GM18907 (cell line): ENCODE results near the gene CXorf38.

ENCODE experiments used
- ATAC-seq: cut with Tn5 transposase; IDR thresholded peaks from one replicate; pipeline ENCODE4 v1.9.1; 2021; ENCODE audit warnings: mild to moderate bottlenecking, moderate library complexity; ENCODE audit not compliant: unreplicated experiment

The CXorf38 gene, protein sequence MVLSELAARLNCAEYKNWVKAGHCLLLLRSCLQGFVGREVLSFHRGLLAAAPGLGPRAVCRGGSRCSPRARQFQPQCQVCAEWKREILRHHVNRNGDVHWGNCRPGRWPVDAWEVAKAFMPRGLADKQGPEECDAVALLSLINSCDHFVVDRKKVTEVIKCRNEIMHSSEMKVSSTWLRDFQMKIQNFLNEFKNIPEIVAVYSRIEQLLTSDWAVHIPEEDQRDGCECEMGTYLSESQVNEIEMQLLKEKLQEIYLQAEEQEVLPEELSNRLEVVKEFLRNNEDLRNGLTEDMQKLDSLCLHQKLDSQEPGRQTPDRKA

GRCh38 chrX:40647307-40648197 lies at the start of gene CXorf38:
TSS of gene CXorf38 (minus strand) at chrX:40647561. CDS start at chrX:40647520, 41 bp downstream.
- ATAC-seq = peak; percentile 73

GRCh38 chrX:40694802-40695201 lies 47.4 kb upstream of the CXorf38 start:
- no peak for ATAC-seq

DNA sequence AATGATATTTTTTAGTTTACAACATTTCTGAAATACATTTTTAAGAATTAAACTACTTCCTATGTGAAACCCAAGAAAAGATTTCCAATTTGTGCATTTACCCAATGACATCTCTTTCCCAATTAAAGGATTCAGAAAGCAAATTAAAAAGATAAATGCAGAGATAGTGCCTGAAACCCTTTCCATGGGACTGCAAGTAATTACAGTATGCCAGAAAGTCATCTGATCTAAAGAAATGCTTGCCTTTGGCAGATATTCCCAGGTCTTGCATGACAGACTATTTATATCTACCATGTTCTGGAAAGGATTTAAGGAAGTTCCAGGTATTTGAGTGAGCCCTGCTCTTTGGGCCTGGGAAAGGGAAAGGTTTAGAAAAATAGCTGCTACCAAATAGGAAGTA lies 41.6 kb upstream of the CXorf38 start:
- ATAC-seq = no peak

DNA sequence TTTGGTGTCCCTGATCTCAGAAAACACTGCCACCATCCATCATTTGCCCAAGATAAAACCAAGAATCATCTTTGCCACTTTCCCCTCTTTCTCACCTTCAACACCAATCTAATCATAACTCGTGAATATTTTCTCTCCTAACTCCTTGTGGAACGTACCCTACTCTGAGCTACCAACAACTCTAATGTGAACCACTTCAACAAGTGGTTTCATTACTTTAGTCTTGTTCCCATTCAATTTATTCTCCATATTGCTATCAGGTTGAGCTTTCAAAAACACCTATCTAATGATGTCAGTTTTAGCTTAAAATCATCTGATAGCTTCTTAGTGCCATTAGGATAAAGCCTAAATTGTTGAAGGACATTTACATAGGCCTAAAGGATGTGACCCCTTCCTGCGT lies 39.8 kb upstream of the CXorf38 start:
- no peak for ATAC-seq

- no peak for ATAC-seq
These were observed 38.1 kb upstream of the CXorf38 start for GRCh38 chrX:40685362-40685918.

DNA sequence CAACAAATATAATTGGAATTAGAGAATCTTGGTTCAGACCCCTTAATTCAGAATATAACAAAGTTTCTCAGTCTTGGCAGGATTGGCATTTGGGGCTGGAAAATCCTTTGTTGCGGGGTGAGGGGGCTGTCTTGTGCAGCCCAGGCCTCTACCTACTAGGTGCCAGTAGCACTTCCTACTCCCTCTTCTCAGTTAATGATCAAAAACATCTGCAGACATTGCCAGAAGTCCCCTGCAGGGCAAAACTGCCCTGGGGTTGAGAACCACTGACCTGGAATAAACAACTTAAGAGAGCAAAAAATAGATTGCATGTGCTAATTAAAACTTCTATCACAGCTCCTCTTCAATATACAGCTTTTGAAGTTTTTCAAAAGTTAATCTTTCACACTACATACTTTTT lies 36.7 kb upstream of the CXorf38 start:
- ATAC-seq = no peak

DNA sequence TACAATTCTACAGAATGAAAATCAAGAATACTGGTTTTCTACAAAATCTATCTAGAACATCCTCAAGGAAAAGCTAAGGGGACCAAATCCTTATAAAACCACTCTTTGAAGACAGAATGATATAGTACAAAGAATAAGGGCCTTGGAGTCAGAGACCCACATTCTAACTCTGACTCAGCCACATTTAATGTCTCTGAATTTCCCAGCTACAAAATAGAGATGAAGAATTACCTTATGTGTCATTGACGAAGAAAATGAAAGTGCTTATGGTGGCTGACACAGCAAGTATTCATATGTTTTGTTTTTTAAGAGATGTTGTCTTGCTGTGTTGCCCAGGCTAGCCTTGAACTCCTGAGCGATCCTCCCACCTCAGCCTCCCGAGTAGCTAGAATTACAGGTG lies 35.9 kb upstream of the CXorf38 start:
- ATAC-seq = no peak

- ATAC-seq = no peak
These were observed 23.8 kb upstream of the CXorf38 start for GRCh38 chrX:40671126-40671525.

GRCh38 chrX:40663880-40664630 lies 16.7 kb upstream of the CXorf38 start:
- no peak for ATAC-seq

GRCh38 chrX:40663078-40663740 lies 15.8 kb upstream of the CXorf38 start:
- ATAC-seq = peak; percentile 74

GRCh38 chrX:40661489-40661888 lies 14.1 kb upstream of the CXorf38 start:
- no peak for ATAC-seq

DNA sequence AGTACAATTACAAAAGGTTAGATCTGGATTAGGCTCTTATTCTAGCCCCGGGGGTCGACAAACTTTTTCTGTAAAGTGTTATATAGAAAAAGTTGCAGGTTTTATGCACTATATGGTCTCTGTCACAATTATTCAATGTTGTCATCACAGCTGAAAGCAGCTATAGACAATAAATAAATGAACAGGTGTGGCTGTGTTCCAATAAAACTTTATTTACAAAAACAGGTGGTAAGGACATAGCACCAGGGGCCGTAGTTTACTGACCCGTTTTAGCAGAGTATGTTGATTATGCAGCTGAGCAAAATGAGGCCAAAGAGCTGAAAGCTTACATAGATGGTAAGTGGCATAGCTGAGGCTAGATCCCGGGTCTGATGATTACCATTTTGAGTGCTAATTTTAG lies 13.0 kb upstream of the CXorf38 start:
- ATAC-seq = no peak

DNA sequence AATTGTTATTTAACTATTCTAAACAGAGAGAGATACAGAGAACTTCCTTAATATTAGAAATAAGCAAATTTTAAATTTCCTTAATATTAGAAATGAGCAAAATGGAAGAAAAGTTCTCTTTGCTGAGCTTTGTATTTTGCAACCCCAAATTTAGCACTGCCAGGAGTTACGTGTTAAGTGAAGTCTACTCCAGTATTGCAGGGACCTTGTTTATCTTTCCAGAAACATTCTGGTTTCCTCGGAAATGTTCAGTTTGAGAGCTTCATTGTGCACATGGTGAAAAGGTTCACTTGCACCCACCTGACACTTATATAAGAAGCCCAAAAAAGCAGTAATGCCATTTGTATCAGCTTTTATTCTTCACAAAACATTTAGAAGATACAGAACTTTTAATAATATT lies 6.2 kb upstream of the CXorf38 start:
- ATAC-seq = no peak

- ATAC-seq = no peak
These were observed 5.3 kb upstream of the CXorf38 start for GRCh38 chrX:40652664-40653063.

DNA sequence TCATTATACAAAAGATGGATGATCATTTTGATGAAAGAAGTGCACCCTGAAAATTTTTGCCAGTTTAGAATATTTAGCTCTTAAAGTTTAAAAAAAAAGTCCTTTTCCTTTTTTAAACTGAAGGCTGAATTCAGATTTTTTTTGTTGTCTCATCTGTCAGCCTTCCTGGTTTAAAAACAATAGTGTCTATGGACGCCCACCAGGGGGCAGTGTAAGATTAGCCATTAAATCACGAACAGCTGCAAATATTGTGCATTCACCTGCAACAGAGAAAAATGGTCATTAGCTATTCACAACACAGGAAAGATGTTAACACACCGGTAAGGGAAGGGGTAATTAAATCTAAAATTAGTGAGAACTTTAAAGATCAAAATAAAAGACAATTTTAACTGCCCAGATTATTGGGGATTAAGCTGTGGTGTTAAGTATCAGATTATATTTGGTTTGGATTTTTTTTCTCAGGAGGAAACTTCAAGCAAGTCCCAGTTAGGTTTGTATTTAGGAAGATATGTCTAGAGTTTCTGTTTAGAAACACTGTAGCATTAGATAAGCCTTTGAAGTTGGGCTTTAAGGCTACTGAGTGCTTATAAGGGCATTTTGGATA lies 4.4 kb upstream of the CXorf38 start:
- no peak for ATAC-seq

GRCh38 chrX:40646489-40647306 lies 663 bp downstream of the CXorf38 start:
- ATAC-seq = peak; percentile 25

GRCh38 chrX:40644821-40645358 lies 2.5 kb downstream of the CXorf38 start:
- peak; percentile 50 for ATAC-seq

DNA sequence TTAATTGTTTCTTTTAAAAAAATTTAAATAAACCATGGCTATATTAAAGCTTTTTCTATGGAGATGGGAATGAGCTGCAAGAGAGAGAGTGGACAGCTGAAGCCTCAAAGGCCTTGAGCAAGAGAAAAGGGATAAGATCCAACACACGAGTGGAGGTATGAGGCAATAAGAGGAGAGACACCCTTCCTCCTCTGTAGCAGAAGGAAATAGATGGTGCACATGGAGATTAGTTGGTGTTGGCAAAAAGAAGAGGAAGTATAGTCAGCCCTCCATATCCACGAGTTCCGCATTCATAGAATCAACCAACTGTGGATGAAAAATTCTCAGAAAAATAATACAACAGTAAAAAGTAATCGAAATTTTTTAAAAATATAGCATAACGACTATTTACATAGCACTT lies 3.2 kb downstream of the CXorf38 start:
- ATAC-seq = no peak

GRCh38 chrX:40637687-40638086 lies 9.7 kb downstream of the CXorf38 start:
- no peak for ATAC-seq
